ENCODE data around the gene COL6A3. TPM values are rescaled to one million over a fixed set of nuclear protein-coding genes. Genes with fewer than 3 reads are reported as not detected.
A peak's percentile ranks its signal among the peaks of the same experiment; 100 is the strongest.

Gene COL6A3
- total and polyA plus RNA-seq, 3 experiments from 2014 or later = 0.56 to 9.5 (median 7.0) TPM

DNA sequence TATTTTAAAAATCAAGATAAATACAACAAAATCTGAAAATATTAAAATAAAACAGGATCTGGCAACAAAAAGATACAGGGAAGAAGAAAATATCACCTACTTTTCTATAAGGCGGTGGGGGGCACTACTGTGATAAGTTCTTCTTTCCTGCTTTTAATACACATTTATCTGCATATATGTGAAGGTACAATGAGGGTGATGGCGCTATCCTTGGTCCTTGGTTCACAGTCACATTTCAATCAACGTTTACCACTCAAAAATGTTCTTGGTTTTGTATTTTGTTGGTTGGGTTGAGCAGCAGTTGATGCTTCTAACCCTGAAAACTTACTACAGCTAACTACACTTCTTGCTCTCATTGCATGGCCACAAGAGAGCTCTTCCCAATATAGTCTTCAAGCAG, 112.4 kb downstream of the COL6A3 start:
- Histone ChIP-seq H3K4me1 (ENCODE audit: insufficient read depth, low read length) (no peaks in the 10 kb centered on the region), H3K27ac (ENCODE audit: low read depth, low read length) (no peak overlapping the region), H3K4me3 (ENCODE audit: low read length) (no peak overlapping the region), H3K36me3 (ENCODE audit: insufficient read depth, low read length) (no peaks in the 10 kb centered on the region), H3K9me3 (ENCODE audit: low read length) (no peaks in the 10 kb centered on the region), H3K27me3 (ENCODE audit: insufficient read depth, low read length, poor library complexity, severe bottlenecking) (peaks cover 5% of the 10 kb centered on the region)
- H3K27ac Mint-ChIP-seq = no peak overlapping the region
- DNase-seq = no peak
- POLR2A ChIA-PET = no interaction called here
- H3K27me3 Mint-ChIP-seq = peaks cover 7 to 29% of the 10 kb centered on the region in 2 donors
- CTCF ChIA-PET = no interaction called here
- peaks cover 0 to 5% (median 0%) of the 10 kb centered on the region in 5 donors for H3K9me3 Mint-ChIP-seq
- H3K4me1 Mint-ChIP-seq = no peaks in the 10 kb centered on the region
- H3K4me3 Mint-ChIP-seq = no peak overlapping the region
- H3K36me3 Mint-ChIP-seq = no peaks in the 10 kb centered on the region

DNA sequence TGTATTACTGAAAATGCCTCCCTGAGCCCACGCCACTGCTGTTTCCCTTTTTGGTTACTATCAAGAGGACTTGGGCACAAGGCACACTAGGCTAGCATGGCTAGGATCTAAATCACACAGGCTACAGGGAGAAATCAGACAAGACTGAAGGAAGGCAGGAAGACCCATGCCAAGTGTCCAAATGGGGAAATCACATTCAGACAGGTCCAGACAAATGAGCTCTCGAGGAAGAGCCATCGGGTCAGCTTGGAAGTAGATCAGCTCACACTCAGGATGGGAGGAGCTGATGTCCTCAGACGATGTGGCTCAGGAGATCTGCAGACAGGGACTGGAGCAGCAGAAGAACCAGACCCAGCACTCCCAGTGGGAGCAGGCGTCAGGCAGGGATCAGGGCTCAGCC, 113.2 kb downstream of the COL6A3 start:
- Mint-ChIP-seq H3K36me3 (no peaks in the 10 kb centered on the region), H3K9me3 (peaks cover 0 to 5% (median 0%) of the 10 kb centered on the region in 5 donors), H3K4me3 (no peak overlapping the region), H3K27me3 (peaks cover 7 to 29% of the 10 kb centered on the region in 2 donors), H3K27ac (no peak overlapping the region), H3K4me1 (no peaks in the 10 kb centered on the region)
- H3K4me1 ChIP-seq (ENCODE audit: insufficient read depth, low read length) = no peaks in the 10 kb centered on the region
- H3K4me3 ChIP-seq (ENCODE audit: low read length) = no peak overlapping the region
- H3K9me3 ChIP-seq (ENCODE audit: low read length) = no peaks in the 10 kb centered on the region
- peaks cover 5% of the 10 kb centered on the region for H3K27me3 ChIP-seq (ENCODE audit: insufficient read depth, low read length, poor library complexity, severe bottlenecking)
- POLR2A ChIA-PET = no interaction called here
- H3K27ac ChIP-seq (ENCODE audit: low read depth, low read length) = no peak overlapping the region
- no peaks in the 10 kb centered on the region for H3K36me3 ChIP-seq (ENCODE audit: insufficient read depth, low read length)
- CTCF ChIA-PET = no interaction called here
- DNase-seq = no peak

DNA sequence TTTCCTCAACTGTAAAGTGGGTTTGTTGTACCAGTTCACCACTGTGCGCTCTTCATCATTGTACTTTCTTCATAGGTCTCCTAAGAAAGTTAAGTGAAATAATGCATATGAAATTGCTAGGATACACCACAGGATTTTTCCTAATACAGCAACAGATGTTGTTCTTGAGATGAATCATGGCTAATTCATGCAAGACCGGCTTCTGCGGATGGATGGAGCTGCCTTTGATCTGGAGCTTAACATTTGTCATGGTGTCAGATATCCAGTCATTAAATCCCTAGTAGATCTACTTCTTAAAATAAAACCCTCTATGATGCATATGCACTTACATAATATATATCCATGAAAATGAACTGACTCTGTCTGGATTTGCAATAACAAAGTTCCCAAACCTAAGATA, 114.1 kb downstream of the COL6A3 start:
- Mint-ChIP-seq H3K9me3 (peaks cover 0 to 5% (median 0%) of the 10 kb centered on the region in 5 donors), H3K36me3 (no peaks in the 10 kb centered on the region), H3K27ac (no peak overlapping the region), H3K4me3 (no peak overlapping the region), H3K4me1 (no peaks in the 10 kb centered on the region), H3K27me3 (peaks cover 7 to 29% of the 10 kb centered on the region in 2 donors)
- DNase-seq = no peak
- Histone ChIP-seq H3K36me3 (ENCODE audit: insufficient read depth, low read length) (no peaks in the 10 kb centered on the region), H3K27me3 (ENCODE audit: insufficient read depth, low read length, poor library complexity, severe bottlenecking) (peaks cover 5% of the 10 kb centered on the region), H3K4me1 (ENCODE audit: insufficient read depth, low read length) (no peaks in the 10 kb centered on the region), H3K27ac (ENCODE audit: low read depth, low read length) (no peak overlapping the region), H3K9me3 (ENCODE audit: low read length) (no peaks in the 10 kb centered on the region), H3K4me3 (ENCODE audit: low read length) (no peak overlapping the region)
- ChIA-PET CTCF (no interaction called here), POLR2A (no interaction called here)

DNA sequence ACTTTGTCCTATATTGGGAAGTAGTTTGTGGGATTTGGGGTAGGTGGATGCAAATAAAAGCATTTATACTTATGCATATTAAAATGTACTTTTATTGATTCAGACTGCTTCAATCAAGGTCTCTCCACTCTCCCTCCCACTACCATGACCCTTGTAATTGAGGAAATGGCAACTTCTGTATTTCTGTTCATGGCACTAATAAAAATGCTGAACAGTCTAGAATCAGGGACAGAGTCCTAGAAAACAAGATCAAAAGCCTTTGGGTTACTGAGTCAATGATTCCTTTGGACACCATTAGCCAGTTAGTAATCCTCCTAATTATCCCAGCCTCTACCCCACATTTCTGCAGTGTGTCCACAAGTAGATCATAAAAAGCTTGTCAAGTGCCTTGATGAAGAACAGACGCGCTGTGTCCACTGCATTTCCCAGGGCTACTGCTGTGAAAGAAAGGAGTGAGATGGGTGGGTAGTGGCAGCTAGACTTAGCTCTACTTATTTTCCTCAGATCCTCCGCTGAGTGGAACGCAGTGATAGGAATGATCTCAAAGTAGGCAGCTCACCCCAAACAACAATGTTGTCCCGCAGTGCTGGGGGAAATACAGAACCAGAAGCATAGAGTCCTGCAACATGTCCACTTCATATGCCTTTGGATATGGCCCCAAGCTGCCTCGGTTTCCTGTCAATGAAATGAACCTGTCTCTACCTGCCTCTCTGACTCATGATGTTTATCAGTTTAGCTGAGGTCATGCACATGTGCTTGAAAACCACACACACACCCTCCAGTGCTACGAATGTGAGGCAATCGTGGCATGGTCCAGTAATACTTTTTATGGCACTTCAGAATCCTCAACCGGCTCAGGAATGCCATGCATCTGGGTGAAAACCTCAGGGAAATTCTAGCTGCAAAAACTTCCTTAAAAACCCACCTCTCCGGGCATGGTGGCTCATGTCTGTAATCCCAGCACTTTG, 115.5 kb downstream of the COL6A3 start:
- no peaks in the 10 kb centered on the region for H3K9me3 ChIP-seq (ENCODE audit: low read length)
- no peak for DNase-seq
- H3K4me1 ChIP-seq (ENCODE audit: insufficient read depth, low read length) = no peaks in the 10 kb centered on the region
- Mint-ChIP-seq H3K9me3 (peaks cover 0 to 5% (median 0%) of the 10 kb centered on the region in 5 donors), H3K27me3 (peaks cover 10 to 39% of the 10 kb centered on the region in 2 donors), H3K36me3 (no peaks in the 10 kb centered on the region), H3K27ac (no peak overlapping the region), H3K4me3 (no peak overlapping the region), H3K4me1 (no peaks in the 10 kb centered on the region)
- no peak overlapping the region for H3K27ac ChIP-seq (ENCODE audit: low read depth, low read length)
- POLR2A ChIA-PET = no interaction called here
- H3K4me3 ChIP-seq (ENCODE audit: low read length) = no peak overlapping the region
- H3K36me3 ChIP-seq (ENCODE audit: insufficient read depth, low read length) = no peaks in the 10 kb centered on the region
- CTCF ChIA-PET = no interaction called here
- peaks cover 5% of the 10 kb centered on the region for H3K27me3 ChIP-seq (ENCODE audit: insufficient read depth, low read length, poor library complexity, severe bottlenecking)

DNA sequence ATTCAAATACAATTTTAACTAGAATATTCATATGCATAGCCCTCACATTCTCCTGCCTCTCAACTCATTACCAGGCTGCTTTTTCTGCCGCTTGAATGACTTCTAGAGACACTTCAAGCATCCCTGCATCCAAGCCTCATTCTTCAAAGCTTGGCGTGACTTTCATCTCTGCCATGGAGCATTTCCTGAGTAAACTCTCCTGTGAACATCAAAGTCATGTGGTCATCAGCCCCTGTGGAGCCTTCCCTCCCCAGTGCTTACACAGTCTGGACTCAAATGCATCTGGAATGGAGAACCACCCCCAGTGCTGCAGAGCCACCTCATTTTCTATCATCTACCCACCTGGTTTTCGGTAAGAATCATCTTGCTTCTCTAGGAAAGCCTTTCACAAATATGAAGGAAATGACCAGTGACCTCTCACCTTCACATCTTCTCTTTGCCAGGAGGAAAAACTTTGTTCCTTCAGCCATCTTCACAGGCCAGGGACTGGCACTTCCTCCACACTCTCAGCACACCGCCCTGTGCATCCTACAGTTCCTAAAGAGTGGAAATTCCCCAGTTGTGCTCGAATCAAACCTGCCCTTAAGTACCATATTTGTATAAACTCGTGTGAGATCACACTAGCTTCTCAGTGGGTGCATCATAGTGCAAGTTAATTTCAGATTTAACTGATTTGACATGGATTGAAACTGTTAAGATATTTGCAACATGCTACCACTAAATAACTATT, 116.4 kb downstream of the COL6A3 start:
- peaks cover 5% of the 10 kb centered on the region for H3K27me3 ChIP-seq (ENCODE audit: insufficient read depth, low read length, poor library complexity, severe bottlenecking)
- H3K4me1 ChIP-seq (ENCODE audit: insufficient read depth, low read length) = no peaks in the 10 kb centered on the region
- CTCF ChIA-PET = no interaction called here
- Mint-ChIP-seq H3K27me3 (peaks cover 16 to 47% of the 10 kb centered on the region in 2 donors), H3K4me3 (no peak overlapping the region), H3K9me3 (peaks cover 0 to 5% (median 3%) of the 10 kb centered on the region in 5 donors), H3K36me3 (no peaks in the 10 kb centered on the region), H3K4me1 (no peaks in the 10 kb centered on the region), H3K27ac (no peak overlapping the region)
- no peak for DNase-seq
- H3K36me3 ChIP-seq (ENCODE audit: insufficient read depth, low read length) = no peaks in the 10 kb centered on the region
- POLR2A ChIA-PET = no interaction called here
- H3K27ac ChIP-seq (ENCODE audit: low read depth, low read length) = no peak overlapping the region
- no peaks in the 10 kb centered on the region for H3K9me3 ChIP-seq (ENCODE audit: low read length)
- no peak overlapping the region for H3K4me3 ChIP-seq (ENCODE audit: low read length)

DNA sequence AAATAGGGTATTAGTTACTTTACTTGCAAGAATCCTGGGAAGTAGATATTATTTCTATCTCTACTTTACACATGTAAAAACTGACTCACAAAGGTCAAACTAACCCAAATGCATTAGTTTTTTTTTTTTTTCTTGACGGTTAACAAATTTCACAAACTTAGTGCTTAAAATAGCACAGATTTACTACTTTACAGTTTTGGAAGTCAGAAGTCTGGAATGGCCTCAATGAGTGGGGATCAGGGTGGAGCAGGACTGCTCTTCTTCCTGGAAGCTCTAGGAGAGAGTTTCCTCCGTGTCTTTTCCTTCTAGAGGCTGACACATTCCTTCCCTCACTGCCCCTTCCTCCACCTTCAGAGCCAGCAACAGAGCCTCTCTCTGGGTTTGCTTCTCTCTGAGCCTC, 117.2 kb downstream of the COL6A3 start:
- ChIA-PET CTCF (no interaction called here), POLR2A (no interaction called here)
- H3K36me3 Mint-ChIP-seq = no peaks in the 10 kb centered on the region

DNA sequence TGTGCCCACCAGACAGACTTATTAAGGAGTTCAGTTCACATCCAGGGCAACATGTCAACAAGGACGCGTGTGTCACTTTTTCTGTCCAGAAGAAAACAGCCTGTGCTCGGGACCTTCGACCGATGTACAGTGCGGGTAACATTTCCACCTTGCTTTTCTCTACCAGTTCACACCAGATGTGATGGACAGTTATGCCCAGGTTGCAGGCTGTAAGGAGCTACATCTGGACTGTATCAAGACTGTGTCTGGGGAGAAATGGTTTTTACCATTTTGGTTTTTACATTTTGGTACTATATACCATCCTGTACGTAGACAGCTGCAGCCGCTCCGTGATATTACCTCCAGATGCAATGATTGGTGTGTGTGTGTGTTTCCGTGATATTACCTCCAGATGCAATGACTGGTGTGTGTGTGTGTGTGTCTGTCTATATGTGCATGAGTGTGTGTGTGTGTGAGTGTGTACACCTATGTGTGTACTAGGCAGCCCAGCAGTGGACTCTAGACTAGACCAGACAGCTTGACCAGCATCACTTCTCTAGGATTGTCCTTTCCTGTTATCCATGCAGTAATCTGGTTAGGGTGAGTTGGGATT, 118.0 kb downstream of the COL6A3 start:
- Mint-ChIP-seq H3K27ac (no peak overlapping the region), H3K4me3 (no peak overlapping the region), H3K27me3 (peaks cover 21 to 61% of the 10 kb centered on the region in 2 donors), H3K4me1 (peaks cover 4 to 7% (median 5%) of the 10 kb centered on the region in 3 donors), H3K9me3 (peaks cover 0 to 7% (median 4%) of the 10 kb centered on the region in 5 donors), H3K36me3 (no peaks in the 10 kb centered on the region)
- peaks cover 5% of the 10 kb centered on the region for H3K27me3 ChIP-seq (ENCODE audit: insufficient read depth, low read length, poor library complexity, severe bottlenecking)
- no peak overlapping the region for H3K27ac ChIP-seq (ENCODE audit: low read depth, low read length)
- CTCF ChIA-PET = no interaction called here
- POLR2A ChIA-PET = no interaction called here
- no peaks in the 10 kb centered on the region for H3K9me3 ChIP-seq (ENCODE audit: low read length)
- H3K4me1 ChIP-seq (ENCODE audit: insufficient read depth, low read length) = peaks cover 6% of the 10 kb centered on the region
- DNase-seq = no peak
- H3K4me3 ChIP-seq (ENCODE audit: low read length) = no peak overlapping the region
- no peaks in the 10 kb centered on the region for H3K36me3 ChIP-seq (ENCODE audit: insufficient read depth, low read length)

More for the DNA sequence above, 117.2 kb downstream of the COL6A3 start:
- DNase-seq = no peak
- Mint-ChIP-seq H3K27me3 (peaks cover 16 to 53% of the 10 kb centered on the region in 2 donors), H3K4me1 (no peaks in the 10 kb centered on the region), H3K4me3 (no peak overlapping the region), H3K9me3 (peaks cover 0 to 7% (median 4%) of the 10 kb centered on the region in 5 donors), H3K27ac (peak overlapping the region in 1 of 8 donors; percentile 33)
- Histone ChIP-seq H3K4me1 (ENCODE audit: insufficient read depth, low read length) (no peaks in the 10 kb centered on the region), H3K36me3 (ENCODE audit: insufficient read depth, low read length) (no peaks in the 10 kb centered on the region), H3K27me3 (ENCODE audit: insufficient read depth, low read length, poor library complexity, severe bottlenecking) (peaks cover 5% of the 10 kb centered on the region), H3K27ac (ENCODE audit: low read depth, low read length) (no peak overlapping the region), H3K9me3 (ENCODE audit: low read length) (no peaks in the 10 kb centered on the region), H3K4me3 (ENCODE audit: low read length) (no peak overlapping the region)

DNA sequence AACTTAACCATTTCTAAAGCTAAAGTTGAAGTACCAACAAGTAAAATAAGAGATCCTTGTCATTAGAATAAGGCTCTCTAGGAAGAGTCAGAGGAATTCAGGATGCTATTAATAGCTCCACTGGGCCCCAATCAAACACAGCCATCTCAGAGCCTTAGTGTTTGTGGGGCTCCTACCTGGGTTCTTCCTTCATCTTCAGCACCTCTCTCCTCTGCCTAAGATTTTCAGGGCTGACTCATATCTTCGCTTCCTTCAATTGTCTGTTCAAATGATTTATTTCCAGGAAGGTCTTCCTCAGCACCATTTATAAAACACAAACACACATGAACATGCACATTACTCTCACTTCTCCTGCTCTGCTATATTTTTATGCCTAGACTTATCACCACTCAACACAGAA, 119.5 kb downstream of the COL6A3 start:
- H3K27ac Mint-ChIP-seq = no peak overlapping the region
- CTCF ChIA-PET = no interaction called here
- H3K9me3 Mint-ChIP-seq = peaks cover 0 to 7% (median 4%) of the 10 kb centered on the region in 5 donors
- H3K36me3 Mint-ChIP-seq = no peaks in the 10 kb centered on the region
- no peaks in the 10 kb centered on the region for H3K9me3 ChIP-seq (ENCODE audit: low read length)
- peaks cover 15% of the 10 kb centered on the region for H3K27me3 ChIP-seq (ENCODE audit: insufficient read depth, low read length, poor library complexity, severe bottlenecking)
- peaks cover 11% of the 10 kb centered on the region for H3K4me1 ChIP-seq (ENCODE audit: insufficient read depth, low read length)
- no peak overlapping the region for H3K27ac ChIP-seq (ENCODE audit: low read depth, low read length)
- peaks cover 22 to 66% of the 10 kb centered on the region in 2 donors for H3K27me3 Mint-ChIP-seq
- POLR2A ChIA-PET = no interaction called here
- peaks cover 4 to 10% (median 6%) of the 10 kb centered on the region in 3 donors for H3K4me1 Mint-ChIP-seq
- no peak for DNase-seq
- no peak overlapping the region for H3K4me3 Mint-ChIP-seq
- no peaks in the 10 kb centered on the region for H3K36me3 ChIP-seq (ENCODE audit: insufficient read depth, low read length)
- no peak overlapping the region for H3K4me3 ChIP-seq (ENCODE audit: low read length)
